ENCODE results near the gene CERS6. TPM values are rescaled to one million over a fixed set of nuclear protein-coding genes. Genes with fewer than 3 reads are reported as not detected.

CERS6 gene
- total RNA-seq, 4 donors from 2014 or later: 46.6 to 67.7 (median 53.6) TPM

GRCh38 chr2:168428431-168428830 is 27.6 kb upstream of the CERS6 start:
- Histone ChIP-seq H3K4me1 (no peaks in the 10 kb centered on the region), H3K27me3 (no peaks in the 10 kb centered on the region), H3K9me3 (no peaks in the 10 kb centered on the region), H3K27ac (replicated peaks in 1 of 4) (no peak overlapping the region), H3K4me3 (no peak overlapping the region), H3K36me3 (no peaks in the 10 kb centered on the region)
- WGBS: 91% methylated on average over 3 of the region's 3 CpGs
- no peak for DNase-seq (ENCODE audit: extremely low spot score)
- TF ChIP-seq CTCF (IDR thresholded peaks at IDR 0.05) (no peak), POLR2AphosphoS5 (IDR thresholded peaks at IDR 0.05) (no peak), POLR2A (IDR thresholded peaks at IDR 0.05; ENCODE audit: low read depth) (no peak), EP300 (IDR thresholded peaks at IDR 0.05) (no peak)
- intact Hi-C loops (cut with DNase I): no loop called here

- H3K9me3 ChIP-seq: no peaks in the 10 kb centered on the region
- TF ChIP-seq POLR2A (IDR thresholded peaks at IDR 0.05; ENCODE audit: low read depth) (no peak), EP300 (IDR thresholded peaks at IDR 0.05) (no peak), CTCF (IDR thresholded peaks at IDR 0.05) (no peak), POLR2AphosphoS5 (IDR thresholded peaks at IDR 0.05) (no peak)
- no peaks in the 10 kb centered on the region for H3K27me3 ChIP-seq
- DNase-seq (ENCODE audit: extremely low spot score): no peak
- H3K36me3 ChIP-seq: no peaks in the 10 kb centered on the region
- WGBS: 86% methylated on average over 6 of the region's 6 CpGs
- peaks cover 0 to 6% (median 2%) of the 10 kb centered on the region in 4 donors for H3K4me1 ChIP-seq
- no peak overlapping the region for H3K27ac ChIP-seq (replicated peaks in 1 of 4)
- intact Hi-C loops (cut with DNase I): no loop called here
- H3K4me3 ChIP-seq: no peak overlapping the region
Observed at GRCh38 chr2:168429988-168430387, 26.1 kb upstream of the CERS6 start.

- DNase-seq (ENCODE audit: extremely low spot score): no peak
- WGBS: 48% methylated on average over 3 of the region's 3 CpGs
- intact Hi-C loops (cut with DNase I): no loop called here
Observed at GRCh38 chr2:168430431-168430830, 25.6 kb upstream of the CERS6 start.

GRCh38 chr2:168431301-168432024 is 24.6 kb upstream of the CERS6 start:
- 91% methylated on average over 1 of the region's 1 CpG for WGBS
- no peaks in the 10 kb centered on the region for H3K9me3 ChIP-seq
- TF ChIP-seq POLR2A (IDR thresholded peaks at IDR 0.05; ENCODE audit: low read depth): no peak
- no peak for TF ChIP-seq CTCF (IDR thresholded peaks at IDR 0.05)
- TF ChIP-seq EP300 (IDR thresholded peaks at IDR 0.05): no peak
- TF ChIP-seq POLR2AphosphoS5 (IDR thresholded peaks at IDR 0.05): no peak
- DNase-seq (ENCODE audit: extremely low spot score): no peak
- H3K4me1 ChIP-seq: peaks cover 0 to 6% (median 2%) of the 10 kb centered on the region in 4 donors
- H3K27ac ChIP-seq (replicated peaks in 1 of 4): no peak overlapping the region
- no peak overlapping the region for H3K4me3 ChIP-seq
- H3K27me3 ChIP-seq: no peaks in the 10 kb centered on the region
- H3K36me3 ChIP-seq: no peaks in the 10 kb centered on the region
- intact Hi-C loops (cut with DNase I): no loop called here

More at GRCh38 chr2:168430431-168430830, 25.6 kb upstream of the CERS6 start:
- H3K36me3 ChIP-seq: no peaks in the 10 kb centered on the region
- H3K27ac ChIP-seq (replicated peaks in 1 of 4): no peak overlapping the region
- TF ChIP-seq EP300 (IDR thresholded peaks at IDR 0.05): no peak
- no peak for TF ChIP-seq POLR2A (IDR thresholded peaks at IDR 0.05; ENCODE audit: low read depth)
- TF ChIP-seq POLR2AphosphoS5 (IDR thresholded peaks at IDR 0.05): no peak
- TF ChIP-seq CTCF (IDR thresholded peaks at IDR 0.05): no peak
- no peaks in the 10 kb centered on the region for H3K9me3 ChIP-seq
- H3K27me3 ChIP-seq: no peaks in the 10 kb centered on the region
- peaks cover 0 to 6% (median 2%) of the 10 kb centered on the region in 4 donors for H3K4me1 ChIP-seq
- no peak overlapping the region for H3K4me3 ChIP-seq

Measured in esophagus muscularis mucosa (tissue), 4 donors.